Loucy (cell line): Measurements from ENCODE around the gene UBE2G2.

Experiments
- H2AFZ ChIP-seq: fragments of 200-600 bp; sonication (generic); 2 replicates; pipeline ENCODE4 v1.6.0; 2016; ENCODE audit warnings: antibody characterized with exemption, mild to moderate bottlenecking, low read length, moderate library complexity
- H3F3A ChIP-seq: fragments of 200-600 bp; 2 replicates; pipeline ENCODE4 v1.6.0; 2016; ENCODE audit warnings: antibody characterized with exemption, low read depth, mild to moderate bottlenecking
- H3K27me3 ChIP-seq: fragments of 200-600 bp; sonication (generic); 2 replicates; pipeline ENCODE4 v1.6.1; 2014; ENCODE audit warnings: low read length, mild to moderate bottlenecking; ENCODE audit not compliant: insufficient read depth, poor library complexity, severe bottlenecking
- H3K36me3 ChIP-seq: fragments of 200-600 bp; sonication (generic); 2 replicates; pipeline ENCODE4 v1.6.1; 2016; ENCODE audit warnings: low read length; ENCODE audit not compliant: insufficient read depth
- H3K4me1 ChIP-seq: fragments of 200-600 bp; sonication (generic); 2 replicates; pipeline ENCODE4 v1.5.1; 2014; ENCODE audit warnings: low read length, mild to moderate bottlenecking; ENCODE audit not compliant: insufficient read depth, poor library complexity, severe bottlenecking
- H3K4me2 ChIP-seq: fragments of 200-600 bp; sonication (generic); 2 replicates; pipeline ENCODE4 v1.6.0; 2014; ENCODE audit warnings: antibody characterized with exemption, low read length, low read depth, mild to moderate bottlenecking; ENCODE audit not compliant: poor library complexity, severe bottlenecking
- H3K4me3 ChIP-seq: fragments of 200-600 bp; sonication (generic); 2 replicates; pipeline ENCODE4 v1.5.1; 2014; ENCODE audit warnings: low read length, mild to moderate bottlenecking, mixed read lengths; ENCODE audit not compliant: poor library complexity, severe bottlenecking
- H3K79me2 ChIP-seq: fragments of 200-600 bp; sonication (generic); 2 replicates; pipeline ENCODE4 v1.6.1; 2014; ENCODE audit warnings: low read length; ENCODE audit not compliant: insufficient read depth
- H3K9ac ChIP-seq: fragments of 200-600 bp; sonication (generic); 2 replicates; pipeline ENCODE4 v1.6.0; 2014; ENCODE audit warnings: mild to moderate bottlenecking, low read depth, low read length, moderate library complexity; ENCODE audit not compliant: poor library complexity, severe bottlenecking
- H3K9me2 ChIP-seq: fragments of 200-600 bp; sonication (generic); replicated peaks from 2 replicates; pipeline ENCODE4 v1.6.1; 2016; ENCODE audit warnings: low read depth, low read length, mixed read lengths
- H3K9me3 ChIP-seq: fragments of 200-600 bp; sonication (generic); 2 replicates; pipeline ENCODE4 v1.6.1; 2014; ENCODE audit warnings: mild to moderate bottlenecking, antibody characterized with exemption, low read length, low read depth; ENCODE audit not compliant: insufficient read depth
- H4K20me1 ChIP-seq: fragments of 200-600 bp; sonication (generic); 2 replicates; pipeline ENCODE4 v1.6.0; 2014; ENCODE audit warnings: antibody characterized with exemption, low read length, mild to moderate bottlenecking; ENCODE audit not compliant: insufficient read depth, poor library complexity, severe bottlenecking
- EZH2phosphoT487 ChIP-seq: fragments of 200-600 bp; IDR thresholded peaks from 2 replicates; pipeline ENCODE4 v1.6.1; 2018; ENCODE audit warnings: antibody characterized with exemption, mild to moderate bottlenecking, moderate library complexity, borderline replicate concordance
- TF ChIP-seq, protein P1 (sequence below): fragments of 200-600 bp; sonication (generic); conservative IDR thresholded peaks from 2 replicates; pipeline ENCODE4 v1.5.1; 2014; ENCODE audit warnings: mild to moderate bottlenecking, antibody characterized with exemption, low read length

Gene UBE2G2

DNA sequence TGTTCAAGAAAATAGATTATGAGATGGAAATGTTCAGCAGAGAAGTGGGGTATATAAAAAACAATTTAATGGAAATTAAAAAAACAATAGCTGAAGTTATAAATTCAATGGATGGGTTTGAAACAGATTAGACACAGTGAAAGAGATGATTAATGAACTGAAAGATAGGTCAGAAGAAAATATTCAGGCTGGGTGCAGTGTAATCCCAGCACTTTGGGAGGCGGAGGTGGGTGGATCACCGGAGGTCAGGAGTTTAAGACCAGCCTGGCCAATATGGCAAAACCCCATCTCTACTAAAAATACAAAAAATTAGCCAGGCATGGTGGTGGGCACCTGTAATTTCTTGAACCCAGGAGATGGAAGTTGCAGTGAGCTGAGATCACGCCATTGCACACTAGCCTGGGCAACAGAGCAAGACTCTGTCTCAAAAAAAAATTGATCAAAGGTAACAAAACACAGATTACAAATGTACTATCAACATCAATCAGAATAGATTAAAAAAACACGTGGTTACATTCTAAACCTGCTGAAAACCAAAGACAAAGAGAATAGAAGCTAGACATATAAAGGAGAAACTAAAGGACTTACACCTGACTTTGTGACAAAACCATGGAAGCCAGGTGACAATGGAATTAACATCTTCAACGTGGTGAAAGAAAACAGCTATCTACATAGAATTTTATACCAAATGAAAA is 21.0 kb upstream of the UBE2G2 start:
- Histone ChIP-seq H3K9me2 (no peaks in the 10 kb centered on the region), H4K20me1 (no peaks in the 10 kb centered on the region), H2AFZ (no peak overlapping the region), H3K4me1 (peaks cover 7% of the 10 kb centered on the region), H3K4me2 (no peak overlapping the region), H3K79me2 (peaks cover 8% of the 10 kb centered on the region; the same call in 1 of the 2 replicates), H3K36me3 (no peaks in the 10 kb centered on the region), H3K9ac (no peak overlapping the region), H3K4me3 (no peak overlapping the region), H3K9me3 (peaks cover 15% of the 10 kb centered on the region), H3K27me3 (no peaks in the 10 kb centered on the region), H3F3A (no peaks in the 10 kb centered on the region)
- TF ChIP-seq, protein P1, sequence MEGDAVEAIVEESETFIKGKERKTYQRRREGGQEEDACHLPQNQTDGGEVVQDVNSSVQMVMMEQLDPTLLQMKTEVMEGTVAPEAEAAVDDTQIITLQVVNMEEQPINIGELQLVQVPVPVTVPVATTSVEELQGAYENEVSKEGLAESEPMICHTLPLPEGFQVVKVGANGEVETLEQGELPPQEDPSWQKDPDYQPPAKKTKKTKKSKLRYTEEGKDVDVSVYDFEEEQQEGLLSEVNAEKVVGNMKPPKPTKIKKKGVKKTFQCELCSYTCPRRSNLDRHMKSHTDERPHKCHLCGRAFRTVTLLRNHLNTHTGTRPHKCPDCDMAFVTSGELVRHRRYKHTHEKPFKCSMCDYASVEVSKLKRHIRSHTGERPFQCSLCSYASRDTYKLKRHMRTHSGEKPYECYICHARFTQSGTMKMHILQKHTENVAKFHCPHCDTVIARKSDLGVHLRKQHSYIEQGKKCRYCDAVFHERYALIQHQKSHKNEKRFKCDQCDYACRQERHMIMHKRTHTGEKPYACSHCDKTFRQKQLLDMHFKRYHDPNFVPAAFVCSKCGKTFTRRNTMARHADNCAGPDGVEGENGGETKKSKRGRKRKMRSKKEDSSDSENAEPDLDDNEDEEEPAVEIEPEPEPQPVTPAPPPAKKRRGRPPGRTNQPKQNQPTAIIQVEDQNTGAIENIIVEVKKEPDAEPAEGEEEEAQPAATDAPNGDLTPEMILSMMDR, result no peak
- no peak for TF ChIP-seq EZH2phosphoT487

DNA sequence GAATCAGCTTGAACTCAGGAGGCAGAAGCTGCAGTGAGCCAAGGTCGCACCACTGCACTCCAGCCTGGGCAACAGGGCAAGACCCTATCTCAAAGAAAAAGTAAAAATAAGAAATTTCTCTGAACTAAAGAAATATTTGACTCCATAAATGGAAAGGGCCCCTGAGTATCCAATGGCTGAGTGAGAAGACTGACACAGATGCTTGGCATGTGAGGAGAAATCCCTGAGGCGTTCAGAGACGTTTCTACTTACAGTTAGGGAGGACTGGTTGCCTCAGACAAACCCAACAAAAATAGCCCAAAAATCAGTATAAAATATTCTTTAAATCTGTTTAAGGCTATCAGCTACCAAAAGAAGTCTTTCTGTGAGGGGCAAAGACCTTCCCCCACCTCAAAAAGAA is 19.2 kb upstream of the UBE2G2 start:
- TF ChIP-seq, protein P1, result no peak
- no peak for TF ChIP-seq EZH2phosphoT487
- Histone ChIP-seq H3K27me3 (no peaks in the 10 kb centered on the region), H3K9me2 (no peaks in the 10 kb centered on the region), H3K9me3 (peaks cover 15% of the 10 kb centered on the region), H3K9ac (no peak overlapping the region), H2AFZ (no peak overlapping the region), H3K36me3 (no peaks in the 10 kb centered on the region), H3K4me1 (peaks cover 15% of the 10 kb centered on the region), H3K4me2 (no peak overlapping the region), H4K20me1 (peaks cover 17% of the 10 kb centered on the region), H3K4me3 (no peak overlapping the region), H3K79me2 (peaks cover 26% of the 10 kb centered on the region), H3F3A (no peaks in the 10 kb centered on the region)

DNA sequence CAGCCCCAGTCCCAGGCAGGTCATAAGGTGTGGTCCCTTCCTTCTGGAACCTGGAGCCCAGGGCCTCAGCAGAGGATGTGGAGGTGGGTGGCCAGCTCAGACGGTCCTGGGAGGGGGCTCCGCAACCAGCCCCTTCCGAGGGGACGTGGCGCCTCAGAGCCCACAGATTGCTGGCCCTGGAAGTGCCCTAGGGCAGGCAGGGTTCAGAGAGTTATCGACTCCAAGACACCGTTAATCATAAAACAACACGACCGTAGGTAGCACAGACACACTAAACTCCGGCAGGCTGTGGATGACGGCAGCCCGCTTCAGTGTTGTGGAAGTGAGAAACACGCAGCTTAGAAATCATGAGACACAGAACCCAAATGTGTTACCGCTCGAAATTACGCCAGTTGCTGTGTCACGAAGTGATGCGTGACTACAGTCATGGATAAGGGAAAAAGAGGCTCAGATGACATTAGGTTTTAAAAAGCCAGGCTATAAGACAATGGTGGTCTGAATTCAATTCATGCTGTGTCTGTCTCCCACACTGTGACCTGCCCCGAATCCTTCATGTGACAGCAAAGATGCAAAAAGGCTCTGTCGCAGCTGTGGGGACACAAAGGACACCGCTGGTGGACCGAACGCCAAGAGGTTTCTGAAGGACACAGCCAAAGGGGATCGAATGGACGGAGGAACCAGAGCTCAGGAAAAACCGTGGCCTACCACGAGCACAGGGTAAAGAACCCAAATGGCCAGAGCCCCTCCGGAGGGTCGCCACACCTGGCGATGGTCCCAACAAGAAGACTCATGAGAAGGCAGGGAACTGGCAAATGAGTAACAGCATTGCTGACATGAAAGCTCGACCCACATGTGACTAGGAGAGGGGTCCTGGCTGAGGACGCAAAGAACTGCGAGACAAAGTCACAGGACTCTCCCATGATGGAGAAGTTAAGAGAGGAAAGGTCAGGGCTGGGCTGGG is 17.9 kb upstream of the UBE2G2 start:
- Histone ChIP-seq H3K27me3 (no peaks in the 10 kb centered on the region), H3K4me1 (peaks cover 16% of the 10 kb centered on the region), H3K79me2 (peaks cover 39% of the 10 kb centered on the region), H3K4me2 (peak overlapping the region; percentile 90), H3K4me3 (peak overlapping the region; percentile 92), H3K36me3 (no peaks in the 10 kb centered on the region), H3K9me2 (no peaks in the 10 kb centered on the region), H3K9me3 (peaks cover 15% of the 10 kb centered on the region), H3F3A (no peaks in the 10 kb centered on the region), H2AFZ (no peak overlapping the region), H4K20me1 (peaks cover 26% of the 10 kb centered on the region), H3K9ac (no peak overlapping the region)
- no peak for TF ChIP-seq EZH2phosphoT487
- TF ChIP-seq, protein P1, result no peak
